Thyroid gland (tissue), 4 donors: Measurements from ENCODE around the gene AKNA.

ENCODE experiments used
- CTCF ChIP-seq, 6 experiments: fragments of 200-600 bp in 3 of 6; fragments of 450-650 bp in 3 of 6; sonication (generic) in 3 of 6; IDR thresholded peaks; one replicate each; pipeline ENCODE4 v1.5.1; 2016 to 2019; ENCODE audit warnings: antibody characterized with exemption in 6 of 6, mild to moderate bottlenecking in 2 of 6, inconsistent platforms in 1 of 6, moderate library complexity in 1 of 6
- POLR2A ChIP-seq, 2 donors: fragments of 450-650 bp; IDR thresholded peaks; one replicate each; pipeline ENCODE4 v1.6.1; 2017; ENCODE audit warnings: antibody characterized with exemption in 2 of 2, mild to moderate bottlenecking in 2 of 2, moderate library complexity in 1 of 2

DNA sequence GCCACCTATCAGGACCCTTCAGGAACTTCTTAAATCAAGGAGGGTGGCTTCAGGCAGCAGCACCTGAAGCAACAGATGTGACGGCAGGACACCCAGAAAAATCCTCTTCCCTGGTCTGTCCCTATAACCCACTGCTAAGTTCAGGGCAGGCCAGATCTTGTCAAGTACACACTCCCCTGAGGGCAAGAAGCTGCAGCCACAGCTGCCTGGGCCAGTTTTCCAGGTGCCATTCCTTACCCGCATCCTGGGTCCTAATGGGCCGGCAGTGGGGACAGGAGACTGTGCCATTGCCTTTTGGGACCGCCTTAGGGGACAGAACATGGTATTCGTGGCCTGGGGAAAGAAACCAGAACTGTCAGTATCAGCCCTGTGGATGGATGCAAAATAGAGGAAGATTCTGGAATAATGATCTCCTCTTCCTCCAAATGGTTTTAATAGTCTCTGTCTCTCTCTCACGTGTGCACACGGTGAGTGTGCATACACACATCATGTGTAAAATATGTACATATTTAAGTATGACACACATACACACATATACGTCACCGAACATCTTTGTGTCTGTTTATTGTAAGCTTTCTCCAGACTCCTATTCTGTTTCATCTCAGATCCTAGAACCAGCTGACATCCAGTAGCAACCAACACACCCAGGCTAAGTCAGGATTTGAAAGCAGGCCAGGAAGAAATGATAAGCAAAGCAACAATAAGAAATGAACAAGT lies 44.2 kb downstream of the AKNA start:
- TF ChIP-seq POLR2A (IDR thresholded peaks at IDR 0.05) (no peak), CTCF (IDR thresholded peaks at IDR 0.05) (no peak)
